H1 (cell line): Measurements from ENCODE around the gene MYO5A. TPM values are rescaled to one million over a fixed set of nuclear protein-coding genes. Genes with fewer than 3 reads are reported as not detected.

Experiments
- CTCF ChIA-PET: fragments of 300-600 bp; sonication (Branson Sonifier 250); formaldehyde crosslinking; loops from one replicate; lab custom pipeline; 2021; ENCODE audit not compliant: partially characterized antibody; lab: Charles Lee
- POLR2A ChIA-PET: fragments of 300-600 bp; sonication (Branson Sonifier 250); formaldehyde crosslinking; loops from one replicate; lab custom pipeline; 2021; ENCODE audit warnings: inconsistent platforms; ENCODE audit not compliant: partially characterized antibody; lab: Charles Lee
- DNase-seq, 2 experiments: peaks; one replicate each; pipeline versions ENCODE4 v3.0.0 to v3.0.0-alpha.2; 2010 to 2022; ENCODE audit warnings: low spot score in 2 of 2, low read depth in 1 of 2, mixed read lengths in 1 of 2
- FAIRE-seq: peaks from 2 replicates; lab custom pipeline; 2011; peaks lifted over from hg19 to GRCh38; lab: Jason Lieb, UNC
- H2AFZ ChIP-seq: 2 replicates; pipeline ENCODE4 v1.8.1; 2012; ENCODE audit warnings: low read length, inconsistent platforms
- H2AK5ac ChIP-seq: 2 replicates; pipeline ENCODE4 v1.6.1; 2013; ENCODE audit warnings: low read depth, low read length
- H2BK120ac ChIP-seq: replicated peaks from 2 replicates; pipeline ENCODE3; 2013; ENCODE audit warnings: low read depth, low read length, inconsistent platforms
- H2BK12ac ChIP-seq: 2 replicates; pipeline ENCODE4 v1.6.1; 2013; ENCODE audit warnings: low read depth, low read length
- H2BK15ac ChIP-seq: 2 replicates; pipeline ENCODE4 v1.6.1; 2013; ENCODE audit warnings: low read length
- H2BK20ac ChIP-seq: 2 replicates; pipeline ENCODE4 v1.6.1; 2013; ENCODE audit warnings: low read length
- H2BK5ac ChIP-seq: 2 replicates; pipeline ENCODE4 v1.6.1; 2013; ENCODE audit warnings: low read depth, low read length
- H3K14ac ChIP-seq: 2 replicates; pipeline ENCODE4 v1.6.1; 2013; ENCODE audit warnings: inconsistent platforms; ENCODE audit not compliant: insufficient read length
- H3K18ac ChIP-seq: 2 replicates; pipeline ENCODE4 v1.6.1; 2013; ENCODE audit warnings: low read length; ENCODE audit errors: extremely low read depth
- H3K23ac ChIP-seq: 2 replicates; pipeline ENCODE4 v1.6.1; 2013; ENCODE audit warnings: inconsistent platforms; ENCODE audit not compliant: insufficient read length
- H3K23me2 ChIP-seq: 2 replicates; pipeline ENCODE4 v1.6.1; 2013; ENCODE audit warnings: low read depth, low read length
- H3K27ac ChIP-seq: 2 replicates; pipeline ENCODE4 v1.6.1; 2011; ENCODE audit warnings: low read depth, low read length, inconsistent platforms
- H3K27me3 ChIP-seq, 4 experiments: replicated peaks in 1 of 4; 1 replicate in 1 of 4; 2 replicates in 3 of 4; pipeline versions ENCODE4 v1.6.1 to v1.8.1; 2011 to 2013; ENCODE audit warnings: low read length in 3 of 4, mild to moderate bottlenecking in 3 of 4, inconsistent platforms in 2 of 4, mixed read lengths in 2 of 4, moderate library complexity in 1 of 4; ENCODE audit not compliant: control insufficient read depth in 3 of 4, insufficient read depth in 3 of 4; ENCODE audit errors: extremely low read depth in 1 of 4
- H3K36me3 ChIP-seq, 4 experiments: 2 replicates each; pipeline versions ENCODE4 v1.6.1 to v1.8.1; 2011 to 2013; ENCODE audit warnings: mild to moderate bottlenecking in 4 of 4, low read length in 3 of 4, moderate library complexity in 2 of 4, control low read depth in 1 of 4, inconsistent platforms in 1 of 4; ENCODE audit not compliant: insufficient read depth in 4 of 4, control insufficient read depth in 2 of 4
- H3K4ac ChIP-seq: replicated peaks from 2 replicates; pipeline ENCODE3; 2013; ENCODE audit warnings: low read length, low read depth, mixed read lengths, inconsistent platforms; ENCODE audit not compliant: insufficient read length
- H3K4me1 ChIP-seq, 4 experiments: replicated peaks in 1 of 4; 1 replicate in 1 of 4; 2 replicates in 3 of 4; pipeline versions ENCODE4 v1.6.1 to v1.8.1; 2011 to 2013; ENCODE audit warnings: low read length in 3 of 4, inconsistent platforms in 2 of 4, mixed read lengths in 1 of 4; ENCODE audit not compliant: insufficient read depth in 4 of 4, control insufficient read depth in 3 of 4
- H3K4me2 ChIP-seq, 2 experiments: 2 replicates each; pipeline versions ENCODE4 v1.6.1 to v1.8.1; 2011 to 2013; ENCODE audit warnings: low read depth in 2 of 2, low read length in 2 of 2, control low read depth in 1 of 2, inconsistent platforms in 1 of 2, mild to moderate bottlenecking in 1 of 2; ENCODE audit not compliant: insufficient read depth in 1 of 2
- H3K4me3 ChIP-seq, 4 experiments: fragments of 200-600, 300-600 bp in 1 of 4; sonication (generic), shearing (Covaris generic), sonication (Bioruptor Twin) in 1 of 4; 2 replicates each; pipeline versions ENCODE4 v1.5.1 to v1.8.1; 2011 to 2016; ENCODE audit warnings: low read length in 4 of 4, low read depth in 3 of 4, control low read depth in 2 of 4, inconsistent platforms in 2 of 4, mild to moderate bottlenecking in 2 of 4, mixed read lengths in 1 of 4, moderate library complexity in 1 of 4; ENCODE audit not compliant: insufficient read depth in 2 of 4; ENCODE audit errors: extremely low read depth in 1 of 4
- H3K56ac ChIP-seq: replicated peaks from 2 replicates; pipeline ENCODE3; 2013; ENCODE audit warnings: low read depth, mild to moderate bottlenecking, mixed read lengths, low read length, inconsistent platforms; ENCODE audit not compliant: insufficient read length
- H3K79me1 ChIP-seq: 2 replicates; pipeline ENCODE4 v1.6.1; 2013; ENCODE audit warnings: low read depth, low read length, control low read depth
- H3K79me2 ChIP-seq, 2 experiments: 2 replicates each; pipeline versions ENCODE4 v1.6.1 to v1.8.1; 2012 to 2013; ENCODE audit warnings: low read length in 2 of 2, mild to moderate bottlenecking in 2 of 2, inconsistent platforms in 1 of 2; ENCODE audit not compliant: insufficient read depth in 2 of 2, control insufficient read depth in 1 of 2
- H3K9ac ChIP-seq, 4 experiments: replicated peaks in 1 of 4; 1 replicate in 1 of 4; 2 replicates in 3 of 4; pipeline versions ENCODE4 v1.6.1 to v1.8.1; 2011 to 2013; ENCODE audit warnings: low read depth in 3 of 4, low read length in 3 of 4, control low read depth in 2 of 4, mild to moderate bottlenecking in 2 of 4, moderate library complexity in 2 of 4, inconsistent platforms in 1 of 4; ENCODE audit errors: extremely low read depth in 1 of 4
- H3K9me3 ChIP-seq, 2 experiments: 2 replicates each; pipeline versions ENCODE4 v1.6.1 to v1.8.1; 2012 to 2013; ENCODE audit warnings: mild to moderate bottlenecking in 2 of 2, moderate library complexity in 2 of 2, control low read depth in 1 of 2, inconsistent platforms in 1 of 2, low read depth in 1 of 2, low read length in 1 of 2, mixed read lengths in 1 of 2; ENCODE audit not compliant: insufficient read depth in 2 of 2
- H4K20me1 ChIP-seq, 2 experiments: replicated peaks in 1 of 2; 2 replicates each; pipeline versions ENCODE3 to v1.8.1; 2011 to 2013; ENCODE audit warnings: inconsistent platforms in 2 of 2, low read length in 2 of 2, mild to moderate bottlenecking in 1 of 2; ENCODE audit not compliant: insufficient read depth in 2 of 2, control insufficient read depth in 1 of 2
- H4K5ac ChIP-seq: 2 replicates; pipeline ENCODE4 v1.6.1; 2013; ENCODE audit warnings: low read length, low read depth, mixed read lengths, inconsistent platforms; ENCODE audit not compliant: insufficient read length
- H4K8ac ChIP-seq: 2 replicates; pipeline ENCODE4 v1.8.0; 2013; ENCODE audit warnings: mild to moderate bottlenecking, moderate library complexity, low read length, inconsistent platforms; ENCODE audit not compliant: insufficient read depth; ENCODE audit errors: extremely low read depth
- H4K91ac ChIP-seq: replicated peaks from 2 replicates; pipeline ENCODE3; 2013; ENCODE audit warnings: low read length, mixed read lengths, inconsistent platforms; ENCODE audit not compliant: insufficient read length
- ASH2L ChIP-seq: fragments of 200-600, 300-600 bp; sonication (generic); IDR thresholded peaks from one replicate; pipeline ENCODE4 v1.7.1; 2017; ENCODE audit warnings: low read length
- CTCF ChIP-seq, 3 experiments: IDR thresholded peaks; 1 replicate in 2 of 3; 2 replicates in 1 of 3; pipeline versions ENCODE4 v1.5.1 to v1.6.1; 2011; ENCODE audit warnings: low read length in 3 of 3, mild to moderate bottlenecking in 3 of 3, inconsistent platforms in 2 of 3, low read depth in 1 of 3, moderate library complexity in 1 of 3; ENCODE audit not compliant: insufficient read depth in 1 of 3; ENCODE audit errors: control extremely low read depth in 1 of 3
- EP300 ChIP-seq, 2 experiments: IDR thresholded peaks; 1 replicate in 1 of 2; 2 replicates in 1 of 2; pipeline ENCODE4 v1.6.1; 2011 to 2012; ENCODE audit warnings: low read depth in 2 of 2, low read length in 2 of 2, mild to moderate bottlenecking in 2 of 2, borderline replicate concordance in 1 of 2, inconsistent platforms in 1 of 2, moderate library complexity in 1 of 2
- HDAC2 ChIP-seq, 2 experiments: fragments of 300-600 bp in 1 of 2; sonication (generic) in 1 of 2; IDR thresholded peaks; 2 replicates each; pipeline ENCODE4 v1.6.1; 2011 to 2012; ENCODE audit warnings: low read depth in 2 of 2, low read length in 2 of 2, mild to moderate bottlenecking in 2 of 2, moderate library complexity in 2 of 2, borderline replicate concordance in 1 of 2, inconsistent platforms in 1 of 2
- SP2 ChIP-seq: IDR thresholded peaks from 2 replicates; pipeline ENCODE4 v1.6.1; 2012; ENCODE audit warnings: mild to moderate bottlenecking, low read length, inconsistent platforms
- WGBS, 2 experiments: shearing (Covaris generic) in 1 of 2; methylation state at CpG; one replicate each; pipeline versions ENCODE4 v1.1.6 to v1.1.7; 2013 to 2015; ENCODE audit warnings: low lambda C conversion rate in 2 of 2, mixed read lengths in 2 of 2, inconsistent platforms in 1 of 2, low coverage in 1 of 2, missing lambda C conversion rate in 1 of 2; ENCODE audit not compliant: insufficient replicate concordance in 2 of 2, insufficient coverage in 1 of 2, insufficient read length in 1 of 2; ENCODE audit errors: extremely low coverage in 1 of 2, missing lambda C conversion rate in 1 of 2; 5-methylcytosine and 5-hydroxymethylcytosine counted together
- polyA plus RNA-seq, 7 experiments: library from polyadenylated mRNA; depleted of rRNA in 3 of 7; stranded (reverse) in 5 of 7; unstranded in 2 of 7; fragments of >200 nt in 5 of 7; fragments of 200-250 nt in 2 of 7; gene quantifications; 1 replicate in 5 of 7; 2 replicates in 1 of 7; 4 replicates in 1 of 7; pipeline versions ENCODE4 v1.2.1 to v1.2.3, GENCODE V29; 2011 to 2013; ENCODE audit warnings: missing spikeins in 2 of 7, mixed read lengths in 2 of 7
- total RNA-seq: library from RNA; stranded (reverse); fragmentation: NEBNext Ultra II Directional; extraction: Animal tissue kit (Norgen Biotek cat#: 25700); gene quantifications from 2 replicates; pipeline ENCODE4 v1.2.1, GENCODE V29; 2021

MYO5A gene
- total and polyA plus RNA-seq, 2 of the 8 experiments (the other 6 are each of a cell fraction or from before 2014, with no cell fraction given): 11.4 to 24.7 TPM

GRCh38 chr15:52277575-52277974 lies 251.1 kb downstream of the MYO5A start:
- FAIRE-seq: no peak
- POLR2A ChIA-PET: interaction anchor here (1.0 to 2.6 kb wide), 2 partner anchors 16 to 289 kb away, joined by 3 to 8 read pairs; no protein-coding TSS in a partner anchor

More at GRCh38 chr15:52277575-52277974, 251.1 kb downstream of the MYO5A start:
- Histone ChIP-seq H3K56ac (no peak overlapping the region), H3K23me2 (no peaks in the 10 kb centered on the region; the same call in 1 of the 2 replicates), H3K27me3 (no peaks in the 10 kb centered on the region; a peak in 1 of 7 replicates), H2BK20ac (no peak overlapping the region), H3K4me1 (no peaks in the 10 kb centered on the region), H2AFZ (no peak overlapping the region), H3K4me3 (no peak overlapping the region), H2AK5ac (no peak overlapping the region), H3K36me3 (peaks cover 16 to 54% (median 43%) of the 10 kb centered on the region in 4 experiments), H4K5ac (no peak overlapping the region), H3K14ac (no peak overlapping the region), H3K9ac (no peak overlapping the region), H3K79me1 (no peaks in the 10 kb centered on the region), H3K4ac (no peak overlapping the region), H2BK5ac (no peak overlapping the region), H3K9me3 (no peaks in the 10 kb centered on the region), H2BK15ac (no peak overlapping the region), H3K27ac (no peak overlapping the region), H3K79me2 (no peaks in the 10 kb centered on the region), H3K4me2 (no peak overlapping the region), H3K18ac (no peak overlapping the region), H4K91ac (no peak overlapping the region), H2BK120ac (no peak overlapping the region), H3K23ac (no peak overlapping the region), H4K20me1 (peaks cover 0 to 1% of the 10 kb centered on the region in 2 experiments), H2BK12ac (no peak overlapping the region), H4K8ac (no peak overlapping the region)
- CTCF ChIA-PET: interaction anchor here (0.9 to 4.0 kb wide), 7 partner anchors 9 to 457 kb away, joined by 3 to 33 read pairs (median 5); no protein-coding TSS in a partner anchor
- no peak for DNase-seq
- 93% methylated on average over 9 of the region's 9 CpGs; no CpG with 5 or more reads in 1 of the 2 experiments for WGBS, 2 experiments
- no peak for TF ChIP-seq SP2
- no peak for TF ChIP-seq EP300 (IDR thresholded peaks at IDR 0.05; ENCODE audit: borderline replicate concordance in 1 of 2, low read depth in 2 of 2, low read length in 2 of 2)
- no peak for TF ChIP-seq ASH2L
- TF ChIP-seq HDAC2 (IDR thresholded peaks at IDR 0.05; ENCODE audit: borderline replicate concordance in 1 of 2, low read depth in 2 of 2, low read length in 2 of 2): no peak
- TF ChIP-seq CTCF (IDR thresholded peaks at IDR 0.05; ENCODE audit: control extremely low read depth in 1 of 3, insufficient read depth in 1 of 3, low read depth in 1 of 3, low read length in 3 of 3): no peak
